A673 (cell line): ENCODE measurements around the gene SLC39A12.

Experiments
- EZH2 ChIP-seq: fragments of 200-600 bp; sonication (generic); IDR thresholded peaks from 2 replicates; pipeline ENCODE4 v1.6.1; 2017; ENCODE audit warnings: borderline replicate concordance, low read depth, mild to moderate bottlenecking, mixed read lengths, antibody characterized with exemption, low read length; ENCODE audit not compliant: poor library complexity, severe bottlenecking
- TF ChIP-seq, protein P1 (sequence below): fragments of 300-800, 200-600 bp; sonication (generic); conservative IDR thresholded peaks from 2 replicates; pipeline ENCODE4 v1.5.1; 2017; ENCODE audit warnings: low read depth, mild to moderate bottlenecking, antibody characterized with exemption, low read length, moderate library complexity, mixed read lengths

GRCh38 chr10:17905491-17905890, 46.2 kb upstream of the SLC39A12 start:
- TF ChIP-seq, protein P1, sequence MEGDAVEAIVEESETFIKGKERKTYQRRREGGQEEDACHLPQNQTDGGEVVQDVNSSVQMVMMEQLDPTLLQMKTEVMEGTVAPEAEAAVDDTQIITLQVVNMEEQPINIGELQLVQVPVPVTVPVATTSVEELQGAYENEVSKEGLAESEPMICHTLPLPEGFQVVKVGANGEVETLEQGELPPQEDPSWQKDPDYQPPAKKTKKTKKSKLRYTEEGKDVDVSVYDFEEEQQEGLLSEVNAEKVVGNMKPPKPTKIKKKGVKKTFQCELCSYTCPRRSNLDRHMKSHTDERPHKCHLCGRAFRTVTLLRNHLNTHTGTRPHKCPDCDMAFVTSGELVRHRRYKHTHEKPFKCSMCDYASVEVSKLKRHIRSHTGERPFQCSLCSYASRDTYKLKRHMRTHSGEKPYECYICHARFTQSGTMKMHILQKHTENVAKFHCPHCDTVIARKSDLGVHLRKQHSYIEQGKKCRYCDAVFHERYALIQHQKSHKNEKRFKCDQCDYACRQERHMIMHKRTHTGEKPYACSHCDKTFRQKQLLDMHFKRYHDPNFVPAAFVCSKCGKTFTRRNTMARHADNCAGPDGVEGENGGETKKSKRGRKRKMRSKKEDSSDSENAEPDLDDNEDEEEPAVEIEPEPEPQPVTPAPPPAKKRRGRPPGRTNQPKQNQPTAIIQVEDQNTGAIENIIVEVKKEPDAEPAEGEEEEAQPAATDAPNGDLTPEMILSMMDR, result no peak
- TF ChIP-seq EZH2, result no peak
